Hepatocyte (in vitro differentiated cells): Measurements from ENCODE around the gene UGT1A10. TPM values are rescaled to one million over a fixed set of nuclear protein-coding genes. Genes with fewer than 3 reads are reported as not detected.

Experiments used
- DNase-seq: peaks from one replicate; pipeline ENCODE4 v3.0.0-alpha.2; 2016; ENCODE audit warnings: low spot score
- H2AFZ ChIP-seq: fragments of 200-600 bp; sonication (generic); 2 replicates; pipeline ENCODE4 v1.6.0; 2016; ENCODE audit warnings: antibody characterized with exemption, mild to moderate bottlenecking
- H3K27ac ChIP-seq: fragments of 200-600 bp; sonication (generic); 2 replicates; pipeline ENCODE4 v1.5.1; 2016; ENCODE audit warnings: mild to moderate bottlenecking
- H3K27me3 ChIP-seq: fragments of 200-600 bp; sonication (generic); 2 replicates; pipeline ENCODE4 v1.6.1; 2016
- H3K36me3 ChIP-seq: fragments of 200-600 bp; sonication (generic); replicated peaks from 2 replicates; pipeline ENCODE4 v1.5.1; 2016; ENCODE audit warnings: low read depth; ENCODE audit not compliant: insufficient read depth
- H3K4me1 ChIP-seq: fragments of 200-600 bp; sonication (generic); 2 replicates; pipeline ENCODE4 v1.5.1; 2016; ENCODE audit warnings: mild to moderate bottlenecking, moderate library complexity; ENCODE audit not compliant: insufficient read depth
- H3K4me2 ChIP-seq: fragments of 200-600 bp; sonication (generic); 2 replicates; pipeline ENCODE4 v1.6.0; 2016
- H3K4me3 ChIP-seq: fragments of 200-600 bp; sonication (generic); 2 replicates; pipeline ENCODE4 v1.5.1; 2016; ENCODE audit warnings: mild to moderate bottlenecking
- H3K79me2 ChIP-seq: fragments of 200-600 bp; sonication (generic); 2 replicates; pipeline ENCODE4 v1.6.0; 2017; ENCODE audit warnings: mild to moderate bottlenecking
- H3K9me2 ChIP-seq: fragments of 200-600 bp; sonication (generic); replicated peaks from 2 replicates; pipeline ENCODE4 v1.6.0; 2017; ENCODE audit warnings: mild to moderate bottlenecking; ENCODE audit not compliant: insufficient read depth
- H3K9me3 ChIP-seq: fragments of 200-600 bp; sonication (generic); 2 replicates; pipeline ENCODE4 v1.5.1; 2016; ENCODE audit warnings: low read depth, mild to moderate bottlenecking
- H4K20me1 ChIP-seq: fragments of 200-600 bp; sonication (generic); 2 replicates; pipeline ENCODE4 v1.6.0; 2016; ENCODE audit warnings: mild to moderate bottlenecking; ENCODE audit not compliant: insufficient read depth, poor library complexity, severe bottlenecking
- EZH2 ChIP-seq: fragments of 200-600 bp; sonication (generic); IDR thresholded peaks from 2 replicates; pipeline ENCODE4 v1.6.1; 2016; ENCODE audit warnings: antibody characterized with exemption, mild to moderate bottlenecking, borderline replicate concordance
- EZH2phosphoT487 ChIP-seq: fragments of 200-600 bp; sonication (generic); IDR thresholded peaks from one replicate; pipeline ENCODE4 v1.6.1; 2018; ENCODE audit warnings: antibody characterized with exemption, mild to moderate bottlenecking, low read depth, moderate library complexity; ENCODE audit not compliant: unreplicated experiment, severe bottlenecking
- WGBS: methylation state at CpG from one replicate; pipeline ENCODE4 v1.1.6; 2016; ENCODE audit warnings: low lambda C conversion rate; ENCODE audit errors: missing lambda C conversion rate; 5-methylcytosine and 5-hydroxymethylcytosine counted together
- polyA plus RNA-seq: library from polyadenylated mRNA; unstranded; fragments of >200 nt; fragmentation: Nextera tagmentation; extraction: Ambion mirVana; gene quantifications from 2 replicates; pipeline ENCODE4 v1.2.1, GENCODE V29; 2016
- total RNA-seq: library from RNA; depleted of rRNA; stranded (reverse); fragments of >200 nt; gene quantifications from 2 replicates; pipeline ENCODE4 v1.2.3, GENCODE V29; 2014
- TF ChIP-seq, protein P1 (sequence below): fragments of 200-600 bp; sonication (generic); IDR thresholded peaks from 2 replicates; pipeline ENCODE4 v1.5.1; 2016; ENCODE audit warnings: antibody characterized with exemption, mild to moderate bottlenecking; ENCODE audit not compliant: poor library complexity

The UGT1A10 gene
- total and polyA plus RNA-seq, 2 experiments from 2014 or later, result not detected

DNA sequence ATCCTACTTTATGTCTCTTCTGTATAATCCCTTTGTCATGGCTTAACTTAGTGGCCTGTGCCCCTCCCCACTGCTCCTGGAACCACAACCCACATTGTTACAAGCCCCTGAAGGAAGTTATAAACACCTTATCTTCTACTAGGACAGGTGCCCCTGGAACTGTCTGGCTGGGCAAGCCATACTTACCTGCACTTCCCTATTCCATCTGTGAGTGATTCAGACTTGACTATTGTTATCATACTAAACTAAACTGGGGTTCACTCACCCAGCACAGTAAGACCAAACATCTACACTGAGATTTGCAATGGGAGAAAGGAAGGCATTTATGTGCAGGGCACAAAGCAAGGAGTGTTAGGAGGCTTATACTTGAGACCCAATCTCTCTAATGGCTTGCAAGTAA, 52.8 kb downstream of the UGT1A10 start:
- TF ChIP-seq EZH2phosphoT487 (no peak), EZH2 (no peak)
- TF ChIP-seq, protein P1, sequence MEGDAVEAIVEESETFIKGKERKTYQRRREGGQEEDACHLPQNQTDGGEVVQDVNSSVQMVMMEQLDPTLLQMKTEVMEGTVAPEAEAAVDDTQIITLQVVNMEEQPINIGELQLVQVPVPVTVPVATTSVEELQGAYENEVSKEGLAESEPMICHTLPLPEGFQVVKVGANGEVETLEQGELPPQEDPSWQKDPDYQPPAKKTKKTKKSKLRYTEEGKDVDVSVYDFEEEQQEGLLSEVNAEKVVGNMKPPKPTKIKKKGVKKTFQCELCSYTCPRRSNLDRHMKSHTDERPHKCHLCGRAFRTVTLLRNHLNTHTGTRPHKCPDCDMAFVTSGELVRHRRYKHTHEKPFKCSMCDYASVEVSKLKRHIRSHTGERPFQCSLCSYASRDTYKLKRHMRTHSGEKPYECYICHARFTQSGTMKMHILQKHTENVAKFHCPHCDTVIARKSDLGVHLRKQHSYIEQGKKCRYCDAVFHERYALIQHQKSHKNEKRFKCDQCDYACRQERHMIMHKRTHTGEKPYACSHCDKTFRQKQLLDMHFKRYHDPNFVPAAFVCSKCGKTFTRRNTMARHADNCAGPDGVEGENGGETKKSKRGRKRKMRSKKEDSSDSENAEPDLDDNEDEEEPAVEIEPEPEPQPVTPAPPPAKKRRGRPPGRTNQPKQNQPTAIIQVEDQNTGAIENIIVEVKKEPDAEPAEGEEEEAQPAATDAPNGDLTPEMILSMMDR, result no peak
- Histone ChIP-seq H3K4me1 (no peaks in the 10 kb centered on the region), H3K79me2 (no peaks in the 10 kb centered on the region), H3K27me3 (no peaks in the 10 kb centered on the region), H3K36me3 (no peaks in the 10 kb centered on the region), H3K27ac (no peak overlapping the region), H3K9me2 (no peaks in the 10 kb centered on the region), H4K20me1 (no peaks in the 10 kb centered on the region), H3K4me2 (no peak overlapping the region), H3K4me3 (no peak overlapping the region), H3K9me3 (no peaks in the 10 kb centered on the region), H2AFZ (no peak overlapping the region)
- DNase-seq, result no peak

DNA sequence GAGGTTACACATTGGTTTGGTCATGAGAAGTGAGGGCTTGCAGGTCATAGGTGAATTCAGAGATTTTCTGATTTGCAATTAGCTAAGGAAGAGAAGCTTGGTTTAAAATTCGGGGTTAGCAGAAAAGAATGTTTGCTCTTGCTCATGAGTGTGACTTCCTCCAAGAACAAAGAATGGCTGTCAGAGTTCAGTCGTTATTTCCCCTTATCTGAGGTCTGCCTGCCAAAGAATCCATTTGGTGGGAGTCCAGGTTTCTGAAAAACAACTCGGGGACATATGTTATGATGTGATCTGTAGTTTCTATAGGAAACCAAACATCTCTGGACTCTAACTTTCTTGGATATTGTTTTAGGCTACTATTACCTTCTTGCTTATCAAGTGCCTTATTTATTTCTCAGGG, 53.3 kb downstream of the UGT1A10 start:
- no peaks in the 10 kb centered on the region for H4K20me1 ChIP-seq

DNA sequence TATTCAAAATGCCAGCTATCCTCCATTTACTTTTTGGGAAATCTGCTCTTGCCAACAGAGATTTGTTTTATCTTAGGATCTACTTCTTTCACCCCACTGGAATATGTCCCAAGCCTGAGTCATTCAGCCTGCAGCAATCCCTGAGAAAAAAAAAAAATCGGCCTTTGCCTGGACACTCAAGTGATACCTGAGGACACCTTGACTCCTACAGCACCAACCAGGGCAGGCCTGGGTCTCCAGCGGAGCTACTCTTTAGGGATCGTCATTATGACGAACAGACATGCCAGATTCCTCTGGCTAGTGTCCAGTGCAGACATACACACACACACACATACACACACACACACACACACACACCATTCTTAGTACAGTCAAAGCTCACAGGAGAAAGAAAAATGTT, 54.2 kb downstream of the UGT1A10 start:
- DNase-seq, result no peak
- TF ChIP-seq, protein P1, result no peak
- TF ChIP-seq EZH2phosphoT487, result no peak
- no peak for TF ChIP-seq EZH2
- Histone ChIP-seq H3K4me2 (no peak overlapping the region), H3K9me2 (no peaks in the 10 kb centered on the region), H3K79me2 (no peaks in the 10 kb centered on the region), H4K20me1 (no peaks in the 10 kb centered on the region), H3K27ac (no peak overlapping the region), H2AFZ (no peak overlapping the region), H3K9me3 (no peaks in the 10 kb centered on the region), H3K4me1 (peaks cover 5% of the 10 kb centered on the region), H3K36me3 (no peaks in the 10 kb centered on the region), H3K4me3 (no peak overlapping the region), H3K27me3 (no peaks in the 10 kb centered on the region)
- WGBS, result 81% methylated on average over 4 of the region's 4 CpGs

More for the DNA sequence above, 53.3 kb downstream of the UGT1A10 start:
- Histone ChIP-seq H3K9me3 (no peaks in the 10 kb centered on the region), H3K79me2 (no peaks in the 10 kb centered on the region), H2AFZ (no peak overlapping the region), H3K4me1 (peaks cover 2% of the 10 kb centered on the region), H3K9me2 (no peaks in the 10 kb centered on the region), H3K4me2 (no peak overlapping the region), H3K4me3 (no peak overlapping the region), H3K36me3 (no peaks in the 10 kb centered on the region), H3K27ac (no peak overlapping the region), H3K27me3 (no peaks in the 10 kb centered on the region)
- 43% methylated on average over 3 of the region's 3 CpGs for WGBS
- DNase-seq, result no peak
- TF ChIP-seq EZH2 (no peak), EZH2phosphoT487 (no peak)
- TF ChIP-seq, protein P1, result no peak
